Neural progenitor cell (in vitro differentiated cells): ENCODE results near the gene SNAI3. TPM values are rescaled to one million over a fixed set of nuclear protein-coding genes. Genes with fewer than 3 reads are reported as not detected.

Source experiments
- DNase-seq: peaks from one replicate; pipeline ENCODE4 v3.0.0-alpha.2; 2016; ENCODE audit warnings: low spot score
- H2AFZ ChIP-seq: fragments of 200-600 bp; sonication (generic); replicated peaks from 2 replicates; pipeline ENCODE4 v1.6.1; 2016; ENCODE audit warnings: antibody characterized with exemption
- H3F3A ChIP-seq: fragments of 200-600 bp; sonication (generic); 2 replicates; pipeline ENCODE4 v1.6.1; 2016; ENCODE audit warnings: antibody characterized with exemption, low read depth
- H3K27ac ChIP-seq: fragments of 200-600 bp; sonication (generic); 2 replicates; pipeline ENCODE4 v1.5.1; 2016; ENCODE audit warnings: mild to moderate bottlenecking
- H3K27me3 ChIP-seq: fragments of 200-600 bp; sonication (generic); 2 replicates; pipeline ENCODE4 v1.6.1; 2016; ENCODE audit warnings: mild to moderate bottlenecking, moderate library complexity
- H3K36me3 ChIP-seq: fragments of 200-600 bp; sonication (generic); 2 replicates; pipeline ENCODE4 v1.5.1; 2016
- H3K4me1 ChIP-seq: fragments of 200-600 bp; sonication (generic); 2 replicates; pipeline ENCODE4 v1.6.1; 2016; ENCODE audit warnings: mixed run types
- H3K4me2 ChIP-seq: fragments of 200-600 bp; sonication (generic); 2 replicates; pipeline ENCODE4 v1.6.1; 2016
- H3K4me3 ChIP-seq: fragments of 200-600 bp; sonication (generic); 2 replicates; pipeline ENCODE4 v1.5.1; 2016
- H3K79me2 ChIP-seq: fragments of 200-600 bp; sonication (generic); 2 replicates; pipeline ENCODE4 v1.6.1; 2016; ENCODE audit warnings: low read depth
- H3K9ac ChIP-seq: fragments of 200-600 bp; sonication (generic); 2 replicates; pipeline ENCODE4 v1.6.1; 2016
- H3K9me3 ChIP-seq: fragments of 200-600 bp; sonication (generic); 2 replicates; pipeline ENCODE4 v1.5.1; 2016; ENCODE audit warnings: low read depth
- H4K20me1 ChIP-seq: fragments of 200-600 bp; sonication (generic); 2 replicates; pipeline ENCODE4 v1.6.1; 2016; ENCODE audit warnings: low read depth
- H3K27ac Mint-ChIP-seq: 3 replicates; pipeline ENCODE4 v1.8.0; 2021; ENCODE audit warnings: mixed read lengths
- H3K27me3 Mint-ChIP-seq: 2 replicates; pipeline ENCODE4 v1.8.0; 2022; ENCODE audit warnings: low read depth, mild to moderate bottlenecking, inconsistent platforms, moderate library complexity, mixed read lengths; ENCODE audit not compliant: insufficient read depth
- H3K36me3 Mint-ChIP-seq: 3 replicates; pipeline ENCODE4 v1.8.0; 2021; ENCODE audit warnings: mixed read lengths
- H3K4me1 Mint-ChIP-seq: 3 replicates; pipeline ENCODE4 v1.8.0; 2021; ENCODE audit warnings: mixed read lengths
- H3K4me3 Mint-ChIP-seq: 3 replicates; pipeline ENCODE4 v1.8.0; 2021; ENCODE audit warnings: mild to moderate bottlenecking, moderate library complexity, mixed read lengths
- H3K9me3 Mint-ChIP-seq: 3 replicates; pipeline ENCODE4 v1.8.0; 2020; ENCODE audit warnings: mixed read lengths
- EZH2 ChIP-seq: fragments of 200-600 bp; sonication (generic); IDR thresholded peaks from 2 replicates; pipeline ENCODE4 v1.6.1; 2017; ENCODE audit warnings: antibody characterized with exemption, mild to moderate bottlenecking, moderate library complexity
- EZH2phosphoT487 ChIP-seq: fragments of 200-600 bp; sonication (generic); IDR thresholded peaks from 2 replicates; pipeline ENCODE4 v1.6.1; 2017; ENCODE audit warnings: antibody characterized with exemption
- total RNA-seq: library from RNA; depleted of rRNA; stranded (reverse); fragments of >200 nt; gene quantifications from 2 replicates; pipeline ENCODE4 v1.2.3, GENCODE V29; 2015; ENCODE audit warnings: low replicate concordance
- TF ChIP-seq, protein P1 (sequence below): fragments of 200-600 bp; sonication (generic); IDR thresholded peaks from 2 replicates; pipeline ENCODE4 v1.5.1; 2017; ENCODE audit warnings: antibody characterized with exemption, mild to moderate bottlenecking

Gene SNAI3
- total RNA-seq, 1 donor from 2014 or later = not detected

DNA sequence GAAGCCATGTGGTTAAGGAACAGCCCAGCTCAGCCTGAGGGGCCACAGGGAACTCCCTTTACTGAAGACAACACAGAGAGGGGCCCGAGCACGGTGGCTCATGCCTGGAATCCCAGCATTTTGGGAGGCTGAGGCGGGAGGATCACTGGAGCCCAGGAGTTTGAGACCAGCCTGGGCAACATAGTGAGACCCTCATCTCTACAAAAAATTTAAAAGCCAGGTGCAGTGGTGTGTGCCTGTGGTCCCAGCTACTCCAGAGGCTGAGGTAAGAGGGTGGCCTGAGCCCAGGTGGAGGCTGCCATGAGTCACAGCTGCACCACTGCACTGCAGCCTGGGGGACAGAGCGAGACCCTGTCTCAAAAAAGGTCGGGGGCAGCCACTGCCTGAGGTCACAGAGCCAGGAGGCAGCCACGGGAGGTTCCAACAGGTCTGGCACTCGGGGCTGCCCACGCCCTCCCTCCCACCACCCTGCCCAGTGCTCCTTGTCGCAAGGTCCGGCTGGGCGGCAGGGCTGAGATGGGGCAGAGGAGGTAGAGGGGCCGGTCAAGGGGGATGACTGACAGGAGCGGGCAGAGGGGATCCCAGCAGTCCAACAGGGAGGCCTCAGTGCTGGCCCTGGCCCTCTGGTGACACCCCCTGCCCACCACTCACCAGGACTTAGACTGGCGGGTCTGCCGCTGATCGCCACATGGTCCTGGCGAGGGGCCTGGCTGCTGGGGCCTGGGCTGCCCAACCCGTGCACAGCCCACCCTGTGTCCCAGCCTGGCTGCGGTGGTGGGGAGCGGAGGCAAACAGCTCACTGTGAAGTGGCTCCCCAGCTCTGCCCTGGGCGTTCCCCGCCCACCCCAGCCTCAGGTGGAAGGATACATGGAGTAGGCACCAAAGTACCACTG is 38.9 kb downstream of the SNAI3 start:
- Mint-ChIP-seq H3K4me3 (no peak overlapping the region), H3K36me3 (no peaks in the 10 kb centered on the region)
- no peak overlapping the region for H3K27ac ChIP-seq

DNA sequence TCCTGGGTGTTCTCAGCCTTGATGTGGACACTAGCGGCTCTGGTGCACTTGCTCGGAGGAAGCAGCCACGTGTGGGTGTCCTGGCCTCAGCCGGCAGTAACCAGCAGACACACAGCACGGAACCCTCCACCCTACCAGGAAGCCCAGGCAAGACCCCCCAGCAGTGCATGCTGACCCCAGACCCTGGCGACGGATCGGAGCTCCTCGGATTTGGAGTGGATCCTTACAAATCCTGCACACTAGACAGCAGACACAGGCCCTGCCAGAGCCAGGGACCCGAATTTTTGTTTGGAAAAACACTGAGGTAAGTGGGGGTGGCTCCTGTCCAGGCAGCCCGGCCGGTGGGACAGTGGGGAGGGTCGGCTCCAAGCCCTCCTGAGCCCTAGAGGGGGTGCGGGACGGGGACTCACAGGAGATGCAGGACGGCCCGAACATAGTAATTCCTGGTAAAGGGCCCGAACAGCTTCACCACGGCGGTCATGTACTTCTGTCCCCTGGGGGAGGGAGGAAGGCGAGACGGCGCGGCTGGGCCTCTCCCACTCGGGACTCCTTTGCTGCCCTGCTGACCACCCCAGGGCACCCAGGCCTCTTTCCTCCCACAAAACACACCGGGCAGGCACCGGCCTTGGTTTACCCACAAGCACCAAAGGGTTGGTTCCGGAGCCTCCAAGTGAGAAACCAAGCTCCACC is 39.8 kb downstream of the SNAI3 start:
- H3K9me3 ChIP-seq = no peaks in the 10 kb centered on the region
- H3K27ac ChIP-seq = no peak overlapping the region
- H3K4me1 ChIP-seq = peaks cover 10% of the 10 kb centered on the region
- no peak overlapping the region for H3K27ac Mint-ChIP-seq
- H3K4me1 Mint-ChIP-seq = peaks cover 31% of the 10 kb centered on the region
- no peak overlapping the region for H3K9ac ChIP-seq
- DNase-seq = no peak
- no peak overlapping the region for H3K4me3 ChIP-seq
- no peaks in the 10 kb centered on the region for H3K36me3 ChIP-seq
- H3K79me2 ChIP-seq = peaks cover 8% of the 10 kb centered on the region
- no peaks in the 10 kb centered on the region for H3K9me3 Mint-ChIP-seq
- no peaks in the 10 kb centered on the region for H3F3A ChIP-seq
- TF ChIP-seq EZH2 (no peak), EZH2phosphoT487 (no peak)
- TF ChIP-seq, protein P1, sequence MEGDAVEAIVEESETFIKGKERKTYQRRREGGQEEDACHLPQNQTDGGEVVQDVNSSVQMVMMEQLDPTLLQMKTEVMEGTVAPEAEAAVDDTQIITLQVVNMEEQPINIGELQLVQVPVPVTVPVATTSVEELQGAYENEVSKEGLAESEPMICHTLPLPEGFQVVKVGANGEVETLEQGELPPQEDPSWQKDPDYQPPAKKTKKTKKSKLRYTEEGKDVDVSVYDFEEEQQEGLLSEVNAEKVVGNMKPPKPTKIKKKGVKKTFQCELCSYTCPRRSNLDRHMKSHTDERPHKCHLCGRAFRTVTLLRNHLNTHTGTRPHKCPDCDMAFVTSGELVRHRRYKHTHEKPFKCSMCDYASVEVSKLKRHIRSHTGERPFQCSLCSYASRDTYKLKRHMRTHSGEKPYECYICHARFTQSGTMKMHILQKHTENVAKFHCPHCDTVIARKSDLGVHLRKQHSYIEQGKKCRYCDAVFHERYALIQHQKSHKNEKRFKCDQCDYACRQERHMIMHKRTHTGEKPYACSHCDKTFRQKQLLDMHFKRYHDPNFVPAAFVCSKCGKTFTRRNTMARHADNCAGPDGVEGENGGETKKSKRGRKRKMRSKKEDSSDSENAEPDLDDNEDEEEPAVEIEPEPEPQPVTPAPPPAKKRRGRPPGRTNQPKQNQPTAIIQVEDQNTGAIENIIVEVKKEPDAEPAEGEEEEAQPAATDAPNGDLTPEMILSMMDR = no peak
- no peaks in the 10 kb centered on the region for H3K27me3 ChIP-seq
- H3K4me2 ChIP-seq = no peak overlapping the region
- H3K27me3 Mint-ChIP-seq = peaks cover 11% of the 10 kb centered on the region
- no peak overlapping the region for H2AFZ ChIP-seq
- no peaks in the 10 kb centered on the region for H3K36me3 Mint-ChIP-seq
- H3K4me3 Mint-ChIP-seq = no peak overlapping the region
- peaks cover 14% of the 10 kb centered on the region for H4K20me1 ChIP-seq

More for the DNA sequence above, 38.9 kb downstream of the SNAI3 start:
- TF ChIP-seq, protein P1 = no peak
- TF ChIP-seq EZH2phosphoT487 = no peak
- no peak for TF ChIP-seq EZH2
- Histone ChIP-seq H3K9me3 (no peaks in the 10 kb centered on the region), H2AFZ (no peak overlapping the region), H3K4me2 (no peak overlapping the region), H3K27me3 (no peaks in the 10 kb centered on the region), H3F3A (peaks cover 6% of the 10 kb centered on the region), H3K9ac (no peak overlapping the region), H3K4me1 (peaks cover 10% of the 10 kb centered on the region), H4K20me1 (peaks cover 20% of the 10 kb centered on the region), H3K79me2 (peaks cover 8% of the 10 kb centered on the region), H3K36me3 (no peaks in the 10 kb centered on the region), H3K4me3 (no peak overlapping the region)
- Mint-ChIP-seq H3K27me3 (peaks cover 10% of the 10 kb centered on the region), H3K9me3 (no peaks in the 10 kb centered on the region), H3K27ac (no peak overlapping the region), H3K4me1 (peaks cover 32% of the 10 kb centered on the region)
- DNase-seq = no peak

DNA sequence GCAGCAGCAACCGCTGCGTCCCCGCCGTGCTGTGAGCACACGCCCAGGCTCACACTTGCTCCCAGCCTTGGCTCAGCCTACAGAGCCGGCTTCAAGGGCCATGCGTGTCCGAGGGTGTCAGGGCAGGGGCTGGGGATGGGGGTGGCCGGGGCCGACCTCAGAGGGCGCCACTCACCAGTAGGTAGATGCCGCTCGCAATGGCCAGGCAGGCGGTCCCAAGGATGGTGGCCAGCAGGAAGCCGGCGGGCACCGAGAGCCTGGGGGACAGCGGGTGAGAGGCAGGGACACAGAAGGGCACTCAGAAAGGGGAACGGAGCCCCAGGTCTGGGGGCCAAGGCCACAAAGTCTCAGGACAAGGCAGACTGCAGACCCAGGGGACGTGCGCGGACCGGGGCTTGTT is 40.4 kb downstream of the SNAI3 start:
- no peaks in the 10 kb centered on the region for H3K27me3 ChIP-seq
- TF ChIP-seq EZH2phosphoT487 (no peak), EZH2 (no peak)
- TF ChIP-seq, protein P1 = no peak
- Mint-ChIP-seq H3K27me3 (peaks cover 11% of the 10 kb centered on the region), H3K27ac (no peak overlapping the region), H3K36me3 (no peaks in the 10 kb centered on the region), H3K4me1 (peaks cover 27% of the 10 kb centered on the region), H3K4me3 (no peak overlapping the region), H3K9me3 (no peaks in the 10 kb centered on the region)
- H3F3A ChIP-seq = no peaks in the 10 kb centered on the region
- H2AFZ ChIP-seq = no peak overlapping the region
- peaks cover 8% of the 10 kb centered on the region for H3K79me2 ChIP-seq
- H3K4me3 ChIP-seq = no peak overlapping the region
- peaks cover 9% of the 10 kb centered on the region for H4K20me1 ChIP-seq
- H3K9me3 ChIP-seq = no peaks in the 10 kb centered on the region
- DNase-seq = no peak
- peaks cover 5% of the 10 kb centered on the region for H3K4me1 ChIP-seq
- H3K36me3 ChIP-seq = no peaks in the 10 kb centered on the region
- H3K4me2 ChIP-seq = no peak overlapping the region
- H3K9ac ChIP-seq = no peak overlapping the region
- no peak overlapping the region for H3K27ac ChIP-seq
